DND-41 (cell line): Measurements from ENCODE around the gene RAB8A.

Experiments used
- CTCF ChIP-seq: IDR thresholded peaks from 2 replicates; pipeline ENCODE4 v1.5.1; 2012; ENCODE audit warnings: borderline replicate concordance, low read length, moderate library complexity, mild to moderate bottlenecking; ENCODE audit not compliant: poor library complexity, severe bottlenecking; ENCODE audit errors: extremely low read depth
- EZH2 ChIP-seq: IDR thresholded peaks from 3 replicates; pipeline ENCODE4 v1.6.1; 2012; ENCODE audit warnings: borderline replicate concordance, low read depth, mild to moderate bottlenecking, moderate library complexity, low read length, inconsistent platforms; ENCODE audit not compliant: severe bottlenecking

- TF ChIP-seq EZH2 (no peak), CTCF (no peak)
Measured at GRCh38 chr19:16170134-16170533, 58.4 kb downstream of the RAB8A start.
